Natural killer cell (primary cell): ENCODE measurements around the gene TPST1. TPM values are rescaled to one million over a fixed set of nuclear protein-coding genes. Genes with fewer than 3 reads are reported as not detected.

Experiments
- ATAC-seq, 3 donors: fragments of 150-1000 bp in 2 of 3; fragments of 200-7000 bp in 1 of 3; cut with Tn5 transposase; 1 replicate in 1 of 3; 2 replicates in 2 of 3; pipeline ENCODE4 v1.10.0; 2021; ENCODE audit warnings: mild to moderate bottlenecking in 2 of 3, moderate library complexity in 2 of 3
- DNase-seq, 2 donors: peaks; one replicate each; pipeline versions ENCODE4 v3.0.0 to v3.0.0-alpha.2; 2013 to 2021; ENCODE audit warnings: mixed read lengths in 1 of 2
- H3K27ac ChIP-seq: one replicate; pipeline ENCODE4 v1.5.1; 2013; ENCODE audit warnings: mild to moderate bottlenecking, low read length
- H3K27me3 ChIP-seq: one replicate; pipeline ENCODE4 v1.6.1; 2013; ENCODE audit warnings: low read length; ENCODE audit not compliant: control insufficient read depth, insufficient read depth
- H3K36me3 ChIP-seq: one replicate; pipeline ENCODE4 v1.6.1; 2013; ENCODE audit warnings: low read length; ENCODE audit not compliant: control insufficient read depth, insufficient read depth
- H3K4me1 ChIP-seq: one replicate; pipeline ENCODE4 v1.6.1; 2013; ENCODE audit warnings: low read length; ENCODE audit not compliant: control insufficient read depth, insufficient read depth
- H3K4me3 ChIP-seq: one replicate; pipeline ENCODE4 v1.5.1; 2013; ENCODE audit warnings: low read length
- H3K9me3 ChIP-seq: one replicate; pipeline ENCODE4 v1.6.1; 2013; ENCODE audit warnings: low read length; ENCODE audit not compliant: control insufficient read depth, insufficient read depth
- H3K27ac Mint-ChIP-seq, 2 donors: one replicate each; pipeline ENCODE4 v1.8.0; 2022; ENCODE audit warnings: mild to moderate bottlenecking in 2 of 2, mixed read lengths in 2 of 2, moderate library complexity in 1 of 2
- H3K27me3 Mint-ChIP-seq, 2 donors: one replicate each; pipeline ENCODE4 v1.8.0; 2022; ENCODE audit warnings: low read depth in 2 of 2, mixed read lengths in 2 of 2
- H3K36me3 Mint-ChIP-seq: one replicate; pipeline ENCODE4 v1.8.0; 2022; ENCODE audit warnings: mixed read lengths
- H3K4me1 Mint-ChIP-seq, 2 donors: one replicate each; pipeline ENCODE4 v1.8.0; 2022; ENCODE audit warnings: mixed read lengths in 2 of 2
- H3K4me3 Mint-ChIP-seq: one replicate; pipeline ENCODE4 v1.8.0; 2022; ENCODE audit warnings: mild to moderate bottlenecking, moderate library complexity, mixed read lengths
- H3K9me3 Mint-ChIP-seq, 2 donors: one replicate each; pipeline ENCODE4 v1.8.0; 2022; ENCODE audit warnings: mixed read lengths in 2 of 2
- WGBS: methylation state at CpG from one replicate; pipeline ENCODE4 v1.1.7; 2013; ENCODE audit warnings: missing lambda C conversion rate; ENCODE audit not compliant: insufficient coverage; 5-methylcytosine and 5-hydroxymethylcytosine counted together
- intact Hi-C: fragments of 100-400 bp; cut with micrococcal nuclease; formaldehyde crosslinking; loops from one replicate; pipeline ENCODE4 v1.14.2; 2022
- total RNA-seq, 4 donors: library from RNA; stranded (reverse); fragments of 120-200 nt in 1 of 4; gene quantifications; one replicate each; pipeline versions ENCODE4 v1.2.3 to v1.2.4, GENCODE V29; 2013 to 2022
- TF ChIP-seq, protein P1 (sequence below): fragments of 200-600 bp; IDR thresholded peaks from one replicate; pipeline ENCODE4 v1.8.0; 2022; ENCODE audit warnings: antibody characterized with exemption

Gene TPST1
- total RNA-seq, 3 donors from 2014 or later (not counting 1 experiment from before 2014, with no cell fraction given), result 10.4 to 17.3 (median 14.3) TPM

DNA sequence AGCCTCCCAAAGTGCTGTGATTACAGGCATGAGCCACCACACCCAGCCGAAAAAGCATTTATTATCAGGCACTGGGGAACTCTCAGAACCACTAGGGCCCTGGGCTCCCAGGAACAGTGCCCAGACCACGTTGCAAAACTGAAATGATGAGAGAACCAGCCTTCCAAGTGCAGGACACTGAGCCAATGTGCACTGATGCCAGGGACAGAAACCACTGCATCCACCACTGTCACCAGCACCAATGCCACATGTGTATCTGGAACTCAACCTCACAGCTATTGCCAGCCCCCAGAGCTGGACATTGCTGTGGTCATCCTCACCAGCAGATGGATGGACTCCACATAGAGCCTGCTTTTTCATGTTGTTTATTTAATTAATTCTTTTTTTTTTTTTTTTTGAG, 28.2 kb upstream of the TPST1 start:
- Histone ChIP-seq H3K4me3 (no peak overlapping the region), H3K27ac (no peak overlapping the region), H3K36me3 (no peaks in the 10 kb centered on the region), H3K27me3 (no peaks in the 10 kb centered on the region), H3K9me3 (no peaks in the 10 kb centered on the region), H3K4me1 (no peaks in the 10 kb centered on the region)
- Mint-ChIP-seq H3K4me3 (no peak overlapping the region), H3K36me3 (no peaks in the 10 kb centered on the region), H3K27ac (no peak overlapping the region), H3K27me3 (no peaks in the 10 kb centered on the region), H3K4me1 (no peaks in the 10 kb centered on the region), H3K9me3 (no peaks in the 10 kb centered on the region)
- ATAC-seq (no peak), DNase-seq (no peak)
- TF ChIP-seq, protein P1, sequence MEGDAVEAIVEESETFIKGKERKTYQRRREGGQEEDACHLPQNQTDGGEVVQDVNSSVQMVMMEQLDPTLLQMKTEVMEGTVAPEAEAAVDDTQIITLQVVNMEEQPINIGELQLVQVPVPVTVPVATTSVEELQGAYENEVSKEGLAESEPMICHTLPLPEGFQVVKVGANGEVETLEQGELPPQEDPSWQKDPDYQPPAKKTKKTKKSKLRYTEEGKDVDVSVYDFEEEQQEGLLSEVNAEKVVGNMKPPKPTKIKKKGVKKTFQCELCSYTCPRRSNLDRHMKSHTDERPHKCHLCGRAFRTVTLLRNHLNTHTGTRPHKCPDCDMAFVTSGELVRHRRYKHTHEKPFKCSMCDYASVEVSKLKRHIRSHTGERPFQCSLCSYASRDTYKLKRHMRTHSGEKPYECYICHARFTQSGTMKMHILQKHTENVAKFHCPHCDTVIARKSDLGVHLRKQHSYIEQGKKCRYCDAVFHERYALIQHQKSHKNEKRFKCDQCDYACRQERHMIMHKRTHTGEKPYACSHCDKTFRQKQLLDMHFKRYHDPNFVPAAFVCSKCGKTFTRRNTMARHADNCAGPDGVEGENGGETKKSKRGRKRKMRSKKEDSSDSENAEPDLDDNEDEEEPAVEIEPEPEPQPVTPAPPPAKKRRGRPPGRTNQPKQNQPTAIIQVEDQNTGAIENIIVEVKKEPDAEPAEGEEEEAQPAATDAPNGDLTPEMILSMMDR, result no peak
- 79% methylated on average over 2 of the region's 2 CpGs for WGBS
- intact Hi-C loops, result no loop called here

DNA sequence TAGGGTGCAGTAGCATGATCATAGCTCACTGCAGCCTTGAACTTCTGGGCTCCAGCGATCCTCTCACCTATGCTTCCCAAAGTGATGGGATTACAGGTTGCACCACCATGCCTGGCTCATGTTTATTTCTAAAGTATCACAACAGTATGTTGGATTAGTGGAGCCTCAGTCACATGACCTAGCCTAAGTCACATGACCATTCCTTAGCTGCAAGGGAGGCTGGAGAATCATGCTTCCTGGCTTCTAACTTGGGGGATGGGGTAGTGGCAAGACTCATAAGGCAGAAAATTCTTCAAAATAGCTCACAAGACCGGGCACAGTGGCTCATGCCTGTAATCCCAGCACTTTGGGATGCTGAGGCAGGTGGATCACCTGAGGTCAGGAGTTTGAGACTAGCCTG, 26.9 kb upstream of the TPST1 start:
- Mint-ChIP-seq H3K36me3 (no peaks in the 10 kb centered on the region), H3K9me3 (no peaks in the 10 kb centered on the region), H3K27me3 (no peaks in the 10 kb centered on the region), H3K4me3 (no peak overlapping the region), H3K4me1 (no peaks in the 10 kb centered on the region), H3K27ac (no peak overlapping the region)
- intact Hi-C loops, result no loop called here
- no peak overlapping the region for H3K4me3 ChIP-seq
- H3K27ac ChIP-seq, result no peak overlapping the region
- DNase-seq (no peak), ATAC-seq (no peak)
- H3K4me1 ChIP-seq, result no peaks in the 10 kb centered on the region
- H3K36me3 ChIP-seq, result no peaks in the 10 kb centered on the region
- no peaks in the 10 kb centered on the region for H3K9me3 ChIP-seq
- 100% methylated on average over 2 of the region's 2 CpGs for WGBS
- TF ChIP-seq, protein P1, result no peak
- no peaks in the 10 kb centered on the region for H3K27me3 ChIP-seq

DNA sequence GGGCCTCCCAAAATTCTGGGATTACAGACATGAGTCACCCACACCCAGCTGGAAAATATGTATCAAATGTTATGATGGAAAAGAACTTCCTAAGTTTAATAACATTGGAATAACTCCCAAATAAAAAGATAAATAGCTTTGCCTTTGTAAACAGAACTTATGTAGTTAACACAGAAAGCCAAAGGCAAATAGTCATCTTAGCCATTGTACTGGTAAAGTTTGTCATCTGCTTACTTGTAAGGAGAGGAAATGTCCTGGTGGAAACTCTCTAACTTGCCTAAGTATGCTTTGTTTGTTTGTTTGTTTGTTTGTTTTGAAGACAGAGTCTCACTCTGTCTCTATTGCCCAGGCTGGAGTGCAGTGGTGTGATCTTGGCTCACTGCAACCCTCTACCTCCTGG, 23.8 kb upstream of the TPST1 start:
- Mint-ChIP-seq H3K4me1 (no peaks in the 10 kb centered on the region), H3K4me3 (no peak overlapping the region), H3K27me3 (no peaks in the 10 kb centered on the region), H3K9me3 (no peaks in the 10 kb centered on the region), H3K27ac (no peak overlapping the region), H3K36me3 (no peaks in the 10 kb centered on the region)
- no peaks in the 10 kb centered on the region for H3K36me3 ChIP-seq
- no peaks in the 10 kb centered on the region for H3K27me3 ChIP-seq
- no peaks in the 10 kb centered on the region for H3K4me1 ChIP-seq
- ATAC-seq (no peak), DNase-seq (no peak)
- intact Hi-C loops, result no loop called here
- TF ChIP-seq, protein P1, result no peak
- H3K27ac ChIP-seq, result no peak overlapping the region
- H3K4me3 ChIP-seq, result no peak overlapping the region
- no peaks in the 10 kb centered on the region for H3K9me3 ChIP-seq

DNA sequence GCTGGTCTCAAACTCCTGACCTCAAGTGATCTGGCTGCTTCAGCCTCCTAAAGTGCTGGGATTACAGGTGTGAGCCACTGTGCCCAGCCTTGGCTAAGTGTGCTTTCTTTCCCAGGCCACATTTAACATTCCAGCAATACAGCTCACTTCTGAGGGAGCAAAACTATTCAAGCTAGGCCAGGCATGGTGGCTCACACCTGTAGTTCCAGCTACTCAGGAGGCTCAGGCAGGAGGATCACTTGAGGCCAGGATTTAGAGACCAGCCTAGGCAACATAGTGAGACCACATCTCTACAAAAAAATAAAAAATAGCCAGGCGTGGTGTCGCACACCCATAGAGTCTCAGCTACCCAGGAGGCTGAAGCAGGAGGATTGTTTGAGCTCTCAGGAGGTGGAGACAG, 23.3 kb upstream of the TPST1 start:
- H3K4me3 ChIP-seq, result no peak overlapping the region
- 91% methylated on average over 2 of the region's 2 CpGs for WGBS
- Mint-ChIP-seq H3K36me3 (no peaks in the 10 kb centered on the region), H3K27me3 (no peaks in the 10 kb centered on the region), H3K4me3 (no peak overlapping the region), H3K4me1 (no peaks in the 10 kb centered on the region), H3K27ac (no peak overlapping the region), H3K9me3 (no peaks in the 10 kb centered on the region)
- H3K27ac ChIP-seq, result no peak overlapping the region
- intact Hi-C loops, result no loop called here
- no peaks in the 10 kb centered on the region for H3K36me3 ChIP-seq
- ATAC-seq (no peak), DNase-seq (no peak)
- TF ChIP-seq, protein P1, result no peak
- H3K27me3 ChIP-seq, result no peaks in the 10 kb centered on the region
- no peaks in the 10 kb centered on the region for H3K4me1 ChIP-seq
- H3K9me3 ChIP-seq, result no peaks in the 10 kb centered on the region
